Effector CD8-positive, alpha-beta T cell (primary cell): ENCODE measurements around the gene ACVRL1.

Source experiments
- DNase-seq: peaks from one replicate; lab custom pipeline; 2025; lab: John Stamatoyannopoulos, UW

Gene ACVRL1

DNA sequence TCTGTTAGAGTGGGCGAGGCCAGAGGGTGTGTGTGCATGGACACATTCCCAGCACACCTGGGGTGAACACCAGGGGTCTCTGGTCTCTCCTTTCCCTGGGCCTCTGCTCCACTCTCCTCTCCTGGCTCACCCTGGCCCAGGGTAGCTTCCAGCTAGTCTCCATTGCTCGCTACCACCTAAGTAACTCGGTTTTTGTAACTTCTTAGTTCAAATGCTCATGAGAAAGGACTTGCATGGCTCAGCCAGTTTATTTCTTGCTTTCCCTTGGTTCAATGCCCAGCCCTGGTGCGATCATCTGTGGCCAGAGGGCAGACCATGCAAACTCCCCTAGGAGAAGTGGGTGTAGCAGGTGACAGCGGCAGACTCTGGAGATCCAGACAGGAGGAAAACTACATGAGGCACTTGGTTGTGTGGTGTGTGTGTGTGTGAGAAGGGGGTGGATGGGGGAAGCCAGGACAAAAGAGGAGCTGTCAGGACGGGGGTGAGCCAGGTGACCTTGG is 35.2 kb downstream of the ACVRL1 start:
- DNase-seq: no peak

DNA sequence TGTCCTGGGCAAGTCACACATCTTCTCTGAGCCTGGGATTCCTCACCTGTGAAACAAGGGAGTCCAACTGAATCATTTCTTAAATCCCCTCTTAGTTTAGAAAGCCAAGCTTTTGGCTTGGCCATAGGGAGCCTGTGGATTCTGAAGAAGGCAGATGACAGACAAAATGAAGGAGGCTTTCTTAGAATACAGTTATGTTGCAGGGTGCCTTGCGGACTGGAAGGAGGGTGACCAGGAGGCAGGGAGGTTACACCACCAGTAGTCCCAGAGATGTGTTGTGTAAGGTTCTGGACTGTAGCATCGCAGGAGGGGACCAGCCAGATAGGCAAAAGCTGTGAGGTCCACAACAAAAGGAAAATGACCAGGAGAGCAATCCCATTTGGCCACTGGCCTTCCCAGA is 36.0 kb downstream of the ACVRL1 start:
- DNase-seq: no peak

DNA sequence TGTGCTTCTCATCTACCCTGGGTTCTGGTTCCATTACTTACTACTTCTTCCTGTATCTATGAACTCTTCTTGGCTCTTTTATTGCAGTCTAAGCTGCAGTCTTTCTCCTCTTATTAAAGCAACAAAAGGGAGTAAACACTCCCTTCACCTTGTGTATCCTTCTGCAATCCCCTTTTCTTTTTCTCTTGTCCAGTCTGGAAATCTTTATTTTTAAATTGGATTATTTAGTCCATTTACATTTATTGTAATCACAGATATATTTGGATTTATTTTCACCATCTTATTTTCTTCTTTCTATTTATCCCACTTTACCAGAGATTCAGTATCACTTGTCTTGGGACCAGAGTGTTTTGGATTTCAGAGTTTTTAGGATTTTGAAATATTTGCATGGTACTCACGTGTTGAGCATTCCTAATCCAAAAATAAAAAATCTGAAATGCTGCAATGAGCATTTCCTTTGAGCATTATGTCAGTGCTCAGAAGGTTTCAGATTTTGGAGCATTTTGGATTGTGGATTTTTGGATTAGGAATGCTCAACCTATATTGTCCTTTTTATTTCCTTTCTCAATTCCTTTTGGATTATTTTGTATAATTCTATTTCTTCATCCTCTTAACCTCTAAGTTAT is 37.4 kb downstream of the ACVRL1 start:
- DNase-seq: no peak

DNA sequence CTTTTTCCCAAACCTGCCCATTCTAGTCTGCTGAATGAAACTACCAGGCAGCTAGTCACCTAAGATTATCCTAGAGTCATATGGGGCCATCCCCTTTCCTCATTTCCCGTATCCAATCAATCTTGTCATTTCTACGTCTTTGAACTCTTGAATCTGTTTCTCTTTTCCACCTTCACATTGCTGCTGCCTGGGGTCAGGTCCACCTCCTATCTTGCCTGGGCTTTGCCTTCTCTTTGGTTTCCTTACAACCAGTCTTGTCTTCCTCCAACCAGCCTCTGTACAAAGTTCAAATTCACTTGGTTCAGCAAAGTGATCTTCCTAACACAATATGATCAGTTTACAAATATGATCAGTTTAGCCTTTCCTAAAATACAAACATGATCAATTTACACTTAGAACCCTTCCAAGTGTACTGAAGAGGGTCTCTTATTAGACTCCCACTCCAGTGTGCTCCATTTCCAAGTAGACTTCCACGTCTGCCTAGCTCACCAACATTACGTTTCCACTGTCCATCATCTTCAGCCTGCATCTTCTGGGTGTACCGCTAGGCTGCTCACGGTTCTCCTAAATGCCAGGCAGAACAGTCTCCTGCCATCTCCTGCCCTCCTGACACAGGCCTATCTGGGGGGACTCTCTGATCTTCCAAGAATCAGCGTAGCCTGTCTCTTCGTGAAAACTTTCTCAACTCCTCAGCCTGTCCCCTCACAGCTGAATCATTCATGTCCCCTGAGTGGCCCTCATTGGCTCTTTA is 40.1 kb downstream of the ACVRL1 start:
- no peak for DNase-seq

DNA sequence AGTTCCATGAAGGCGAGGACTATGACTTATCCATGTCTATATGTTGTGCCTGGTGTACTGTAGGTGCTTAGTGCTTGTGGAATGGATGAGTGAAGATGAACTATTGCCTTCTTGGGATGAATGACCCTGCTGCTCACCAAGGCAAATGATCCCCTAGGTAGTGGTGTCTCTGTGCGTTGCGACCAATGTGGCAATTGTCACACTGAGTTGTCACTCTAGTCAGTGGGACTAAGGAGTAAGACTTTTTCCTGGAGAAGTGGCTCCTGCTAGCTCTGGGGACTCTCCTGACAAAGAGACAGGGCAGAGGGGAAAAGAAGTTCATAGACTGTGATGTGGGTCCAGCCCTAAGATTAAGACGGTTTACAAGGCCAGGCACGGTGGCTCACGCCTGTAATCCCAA is 40.8 kb downstream of the ACVRL1 start:
- no peak for DNase-seq

DNA sequence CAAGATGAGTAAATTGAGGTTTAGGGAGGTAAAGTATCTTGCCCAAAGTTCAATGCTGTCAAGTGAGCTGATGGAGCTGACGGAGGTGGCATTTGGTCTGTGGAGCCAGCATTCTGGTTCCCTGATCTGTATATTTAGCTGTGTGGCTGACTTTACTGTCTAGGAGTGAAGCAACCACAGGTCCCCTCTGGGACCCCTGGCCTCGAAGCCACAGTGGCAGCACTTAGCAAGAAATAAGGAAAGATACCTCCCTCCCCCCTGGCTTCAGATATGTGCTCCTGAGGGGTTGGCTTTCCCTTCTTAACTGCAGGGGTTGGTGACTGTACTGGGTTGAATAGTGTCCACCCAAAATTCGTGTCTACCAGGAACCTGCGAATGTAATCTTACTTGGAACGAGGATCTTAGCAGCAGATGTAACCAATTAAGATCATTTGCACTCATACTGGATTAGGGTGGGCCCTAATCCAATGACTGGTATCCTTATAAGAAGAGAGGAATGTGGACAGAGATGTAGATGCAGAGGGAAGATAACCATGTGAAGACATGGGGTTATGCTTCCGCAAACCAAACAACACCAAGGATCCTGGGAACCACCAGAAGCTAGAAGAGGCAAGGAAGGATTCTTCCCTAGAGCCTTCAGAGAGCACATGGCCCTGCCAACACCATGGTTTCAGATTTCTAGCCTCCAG is 42.2 kb downstream of the ACVRL1 start:
- no peak for DNase-seq

DNA sequence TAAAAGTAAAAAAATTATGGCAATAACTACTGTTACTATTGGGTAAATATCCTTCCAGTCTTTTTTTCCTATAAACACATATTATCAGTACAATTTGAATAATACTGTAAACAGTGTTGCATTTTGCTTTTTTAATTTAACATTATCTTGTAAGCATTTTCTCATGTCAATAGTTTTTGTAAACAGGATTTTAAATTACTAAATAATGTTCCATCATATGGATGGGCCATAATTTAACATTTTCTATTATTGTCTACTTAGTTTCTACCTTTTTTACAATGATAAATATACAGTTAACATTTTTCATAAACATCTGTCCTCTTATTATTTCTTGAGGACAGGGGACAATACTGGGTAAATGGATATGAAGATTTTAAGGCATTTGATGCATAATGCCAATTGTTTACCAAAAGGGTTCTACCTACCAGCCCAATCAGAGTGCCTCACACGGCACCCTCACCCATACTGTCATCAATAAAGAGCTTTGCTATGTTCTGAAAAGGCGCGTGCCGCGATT is 43.4 kb downstream of the ACVRL1 start:
- DNase-seq: no peak

DNA sequence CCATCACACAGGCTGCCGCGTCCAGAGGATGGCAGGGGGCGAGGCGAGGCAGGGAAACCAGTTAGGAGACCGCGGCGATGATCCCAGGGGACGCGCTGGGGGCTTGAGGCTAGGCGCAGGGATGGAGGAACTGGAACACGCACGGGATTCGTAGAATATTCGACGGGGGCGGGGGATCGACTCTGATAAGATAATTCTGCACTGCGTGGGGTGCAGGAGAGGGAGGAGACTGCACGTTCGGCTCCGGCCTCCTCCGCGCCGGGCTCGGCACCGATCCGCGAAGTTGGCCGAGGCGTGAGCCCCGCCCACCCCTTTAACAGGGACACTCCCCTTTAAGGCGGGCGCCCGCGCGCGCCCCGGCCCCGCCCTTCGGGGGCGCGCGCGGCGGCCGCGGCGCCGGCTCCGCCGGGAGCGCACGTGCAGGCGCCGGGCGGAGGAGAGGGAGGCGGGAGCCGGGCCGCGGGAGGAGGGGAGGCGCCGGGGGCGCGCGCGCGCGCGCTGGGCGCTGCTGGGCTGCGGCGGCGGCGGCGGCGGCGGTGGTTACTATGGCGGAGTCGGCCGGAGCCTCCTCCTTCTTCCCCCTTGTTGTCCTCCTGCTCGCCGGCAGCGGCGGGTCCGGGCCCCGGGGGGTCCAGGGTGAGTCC is 44.0 kb downstream of the ACVRL1 start, which contains the start of gene ACVR1B:
Gene ACVR1B, plus strand, starts transcription at position 501 of the 644 bp plus-strand sequence. Its CDS starts 45 bp downstream, at position 546.
- peak; percentile 86 for DNase-seq

DNA sequence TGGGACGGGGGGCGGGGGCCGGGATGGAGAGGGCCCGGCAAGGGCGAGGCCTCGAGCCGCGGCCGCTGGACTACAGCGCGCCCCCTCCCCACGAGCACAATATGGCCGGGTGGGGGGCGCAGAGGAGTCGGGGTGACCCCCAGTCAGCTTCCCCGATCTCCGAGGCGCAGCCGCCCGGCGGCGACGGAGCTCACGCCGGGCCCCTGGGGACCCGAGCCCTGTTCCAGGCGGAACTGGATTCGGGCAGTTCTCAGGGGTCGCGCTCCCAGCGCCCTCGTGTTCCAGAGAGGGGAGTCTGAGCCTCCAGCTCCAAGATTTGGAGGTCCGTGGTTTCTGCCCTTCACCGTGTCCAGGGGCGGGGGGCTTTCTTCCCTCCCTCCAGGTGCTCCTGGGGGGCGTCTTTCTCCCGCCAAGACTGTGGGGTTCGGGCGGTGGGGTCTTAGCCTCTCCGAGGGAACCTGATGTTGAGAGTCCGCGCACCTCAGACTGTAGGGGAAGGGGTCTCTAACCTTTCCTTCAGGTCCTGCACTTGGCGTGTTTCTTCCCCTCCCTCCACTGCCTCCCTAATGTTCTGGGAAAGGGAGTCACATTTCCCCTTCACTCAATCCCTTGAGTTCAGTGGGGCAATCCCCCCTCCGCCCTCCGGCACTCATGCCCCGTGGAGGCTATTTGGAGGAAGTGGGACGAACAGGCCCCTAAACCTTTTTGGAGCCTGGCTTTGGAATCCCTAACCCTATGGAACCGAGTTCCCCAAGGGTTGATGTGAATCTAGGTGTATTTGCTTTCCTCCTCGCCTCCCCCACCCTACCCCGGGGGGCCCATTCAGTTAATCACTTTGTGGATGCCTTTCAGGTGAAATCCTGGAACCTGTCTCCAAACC is 44.8 kb downstream of the ACVRL1 start:
- DNase-seq: no peak

DNA sequence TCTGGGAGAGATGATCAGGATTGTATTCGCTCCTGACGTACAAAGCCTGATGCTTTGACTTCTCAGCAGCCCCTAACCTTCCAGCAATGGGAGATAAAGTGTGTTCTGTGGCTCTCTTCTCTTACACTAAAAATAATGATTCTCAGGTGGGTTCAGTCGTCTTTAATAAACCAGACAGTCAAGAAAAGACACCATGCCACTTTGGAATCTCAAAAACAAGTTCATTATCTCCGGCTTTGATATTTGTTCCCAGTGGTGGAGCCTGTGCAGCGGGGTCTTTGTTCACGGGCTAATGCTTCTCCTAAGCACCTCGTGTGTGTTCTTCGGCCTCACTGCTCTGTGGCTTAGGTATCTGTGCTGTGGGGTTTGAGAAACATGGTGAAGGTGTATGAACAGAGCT is 45.8 kb downstream of the ACVRL1 start:
- no peak for DNase-seq

DNA sequence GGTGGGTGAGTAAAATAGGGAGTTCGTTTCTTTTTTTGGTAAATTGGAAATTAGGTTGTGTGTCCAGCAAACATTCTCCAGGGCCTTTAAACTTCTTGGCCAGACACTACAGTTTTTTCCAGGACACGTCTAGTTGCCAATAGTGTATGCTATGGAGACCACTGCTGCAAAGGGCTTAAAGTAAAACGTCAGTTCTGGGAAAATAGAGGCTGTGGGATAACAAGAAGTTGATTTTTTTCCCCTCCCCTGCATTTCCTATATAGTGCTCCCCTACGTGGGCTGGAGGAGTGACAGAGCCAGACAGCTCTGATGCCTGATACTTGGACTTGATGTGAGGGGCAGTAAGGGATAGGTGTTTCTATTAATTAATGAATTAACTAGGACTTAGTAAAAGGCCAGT is 46.6 kb downstream of the ACVRL1 start:
- no peak for DNase-seq

DNA sequence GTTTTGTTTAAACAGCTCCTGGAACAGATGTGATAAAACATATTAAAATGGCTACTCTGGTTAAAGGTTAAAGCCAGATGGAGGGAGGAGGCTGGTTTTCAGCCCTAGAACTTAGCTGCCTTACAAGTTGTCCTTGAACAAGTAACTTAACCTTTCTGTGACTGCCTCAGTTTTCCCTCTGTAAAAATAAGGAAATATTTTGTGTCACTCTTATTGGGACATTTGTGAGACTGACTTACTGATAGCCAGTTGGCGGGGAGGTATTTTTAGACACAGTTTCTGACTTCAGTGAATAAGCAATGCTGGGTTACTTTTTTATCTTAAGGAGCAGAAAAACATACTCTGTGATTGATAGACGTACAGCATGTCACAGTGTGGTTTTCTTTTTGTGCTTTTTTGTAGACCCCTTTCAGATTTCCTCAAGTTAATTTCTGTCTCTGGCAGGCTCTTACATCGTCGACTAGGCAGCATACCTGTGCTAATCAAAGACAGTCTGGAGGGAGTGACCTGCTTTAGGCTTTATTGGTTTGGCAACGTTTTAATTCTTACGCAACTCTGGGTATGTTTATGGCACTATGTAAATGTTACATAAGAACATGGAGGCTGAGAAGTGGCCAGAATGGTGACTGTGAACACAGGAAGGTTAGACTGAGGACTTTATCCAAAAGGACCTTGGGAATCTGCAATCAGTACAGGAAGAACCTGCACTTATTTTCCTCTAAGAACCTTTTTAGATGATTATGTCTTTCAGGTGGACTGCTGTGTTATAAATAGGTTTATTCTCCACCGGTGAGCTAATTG is 47.5 kb downstream of the ACVRL1 start:
- no peak for DNase-seq

DNA sequence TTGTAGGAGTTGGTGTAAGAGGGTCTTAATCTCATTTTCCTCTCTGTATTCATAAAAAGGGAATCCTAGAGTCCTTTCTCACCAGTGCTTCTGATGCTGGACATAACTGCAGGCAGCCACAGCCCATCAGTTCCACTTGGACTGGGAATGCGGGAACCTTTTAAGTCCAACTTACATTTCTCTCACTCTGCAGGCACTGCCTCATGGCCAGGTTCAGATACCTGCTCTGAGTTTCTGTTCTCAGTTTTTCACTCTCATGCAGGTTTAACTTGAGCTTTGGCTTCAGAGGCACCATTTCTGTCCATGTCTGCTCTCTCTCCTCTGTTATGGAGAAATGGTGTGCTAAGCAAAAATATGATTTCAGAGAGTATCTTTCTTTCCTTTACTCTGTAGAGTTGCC is 48.4 kb downstream of the ACVRL1 start:
- no peak for DNase-seq

DNA sequence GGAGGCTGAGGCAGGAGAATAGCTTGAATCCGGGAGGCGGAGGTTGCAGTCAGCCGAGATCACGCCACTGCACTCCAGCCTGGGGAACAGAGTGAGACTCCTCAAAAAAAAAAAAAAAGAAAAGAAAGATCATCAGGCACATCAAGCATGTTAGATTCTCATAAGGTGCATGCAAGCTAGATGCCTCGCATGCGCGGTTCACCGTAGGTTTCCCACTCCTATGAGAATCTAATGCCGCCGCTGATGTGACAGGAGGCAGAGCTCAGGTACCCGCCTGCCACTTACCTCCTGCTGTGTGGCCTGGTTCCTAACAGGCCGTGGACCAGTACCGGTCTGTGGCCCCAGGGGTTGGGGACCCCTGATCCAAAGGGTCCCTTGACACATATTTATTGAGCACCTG is 51.2 kb downstream of the ACVRL1 start:
- no peak for DNase-seq

DNA sequence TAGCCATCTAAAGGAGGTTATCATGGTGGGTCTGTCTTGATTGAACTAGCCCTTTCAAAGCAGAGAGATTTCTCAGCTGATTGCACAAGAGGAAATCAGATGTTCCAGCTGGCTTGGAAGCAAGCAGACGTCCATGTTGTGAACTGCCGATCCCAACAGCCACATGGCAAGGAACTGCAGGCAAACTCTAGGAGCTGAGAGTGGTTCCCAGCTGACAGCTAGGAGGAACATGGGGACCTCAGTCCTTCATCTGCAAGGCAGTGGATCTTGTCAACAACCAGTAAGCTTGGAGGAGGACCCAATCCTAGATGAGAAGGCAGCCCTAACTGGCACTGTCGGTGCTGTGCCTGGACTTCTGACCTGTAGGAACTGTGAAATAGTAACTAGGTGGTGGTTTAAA is 51.9 kb downstream of the ACVRL1 start:
- DNase-seq: no peak

DNA sequence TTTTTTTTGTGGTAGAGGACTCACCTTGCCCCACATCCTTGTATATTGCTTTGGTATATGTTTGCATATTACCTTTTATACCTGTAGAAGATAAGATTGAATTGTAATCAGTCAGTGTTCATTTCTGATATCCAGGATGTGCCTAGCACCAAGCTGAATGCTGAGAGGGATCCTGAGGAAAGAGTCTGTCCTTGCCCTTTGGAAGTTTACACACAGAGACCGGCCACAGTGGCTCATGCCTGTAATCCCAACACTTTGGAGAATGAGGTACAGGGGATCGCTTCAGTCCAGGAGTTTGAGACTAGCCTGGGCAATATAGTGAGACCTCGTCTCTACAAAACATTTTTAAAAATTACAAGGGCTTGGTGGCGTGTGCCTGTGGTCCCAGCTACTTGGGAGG is 52.6 kb downstream of the ACVRL1 start:
- no peak for DNase-seq

DNA sequence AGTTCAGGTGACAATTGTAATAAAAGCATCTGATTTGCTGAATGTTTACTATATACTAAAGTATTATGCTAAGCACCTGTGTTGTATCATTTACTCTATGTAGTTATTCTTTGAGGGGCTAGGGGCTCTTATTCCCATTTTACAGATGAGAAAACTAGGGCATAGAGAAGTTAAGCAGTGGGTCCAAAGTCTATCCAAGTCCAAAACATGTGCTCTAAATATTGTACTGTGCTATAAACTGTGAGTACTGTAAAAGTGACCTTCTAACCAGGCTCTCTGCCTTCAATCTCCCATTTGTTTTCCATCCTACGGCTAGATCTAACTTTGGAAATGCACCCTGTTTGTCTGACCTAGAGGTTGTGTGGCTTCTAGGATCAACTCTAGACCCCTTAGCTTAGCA is 53.2 kb downstream of the ACVRL1 start:
- no peak for DNase-seq

DNA sequence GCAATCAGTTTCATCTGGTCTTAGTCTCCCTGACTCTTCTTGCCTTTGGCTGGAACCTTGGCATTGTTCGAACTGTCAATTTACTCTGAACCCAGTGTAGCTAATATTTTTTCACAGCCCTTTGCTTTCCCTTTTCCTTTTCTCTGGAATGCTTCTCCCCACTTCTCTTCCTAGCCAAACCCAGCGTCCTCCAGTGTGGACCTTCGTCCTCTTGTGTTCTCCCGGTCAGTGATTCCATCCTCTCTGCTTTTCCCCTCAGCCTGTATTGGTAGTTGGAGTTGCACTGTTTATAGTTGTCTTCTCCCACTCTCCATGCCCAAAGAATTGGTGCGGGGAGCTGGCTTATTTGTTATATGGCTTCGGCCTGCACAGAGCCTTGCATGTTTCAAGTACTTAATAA is 53.6 kb downstream of the ACVRL1 start:
- no peak for DNase-seq

DNA sequence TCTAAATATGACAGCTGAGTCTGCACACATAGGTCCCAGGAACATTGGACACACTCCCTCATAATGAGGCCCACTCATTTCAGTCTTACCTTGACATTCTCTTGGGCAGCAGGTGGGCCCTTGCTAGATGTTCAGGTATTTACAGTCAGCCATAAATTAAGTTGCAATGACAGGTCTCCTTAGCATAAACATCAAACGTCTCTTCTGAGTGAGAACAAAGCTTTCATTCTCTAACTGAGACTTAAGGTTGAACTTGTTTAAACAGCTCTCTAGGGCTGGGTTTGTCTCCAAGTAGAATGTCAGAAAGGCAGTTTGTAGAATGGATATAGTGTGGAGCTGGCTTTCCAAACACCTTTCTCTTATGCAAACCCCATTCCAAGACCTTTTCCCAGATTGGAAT is 54.5 kb downstream of the ACVRL1 start:
- no peak for DNase-seq

DNA sequence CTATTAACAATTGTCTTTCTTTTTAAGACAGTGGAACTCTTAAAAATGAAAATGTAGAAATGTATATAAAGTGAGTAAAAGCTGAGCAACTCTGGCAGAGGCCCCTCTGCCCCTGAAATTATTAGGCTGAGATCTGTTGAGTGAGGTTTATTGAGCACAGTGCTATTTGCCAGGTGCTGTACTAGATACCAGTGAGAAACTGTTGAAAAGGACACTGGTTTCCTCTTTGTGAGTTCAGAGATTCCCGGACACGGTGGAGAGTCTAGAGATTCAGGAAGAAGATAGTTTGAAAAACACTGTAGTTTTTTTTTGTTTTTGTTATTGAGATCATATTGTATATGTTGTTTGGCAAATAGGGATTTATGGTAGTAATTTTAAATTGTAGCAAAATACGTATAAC is 55.4 kb downstream of the ACVRL1 start:
- DNase-seq: no peak
